ENCODE data around the gene KCNN2. TPM values are rescaled to one million over a fixed set of nuclear protein-coding genes. Genes with fewer than 3 reads are reported as not detected.

The KCNN2 gene
- total RNA-seq, 2 donors from 2014 or later, result 0.69 to 0.84 TPM

DNA sequence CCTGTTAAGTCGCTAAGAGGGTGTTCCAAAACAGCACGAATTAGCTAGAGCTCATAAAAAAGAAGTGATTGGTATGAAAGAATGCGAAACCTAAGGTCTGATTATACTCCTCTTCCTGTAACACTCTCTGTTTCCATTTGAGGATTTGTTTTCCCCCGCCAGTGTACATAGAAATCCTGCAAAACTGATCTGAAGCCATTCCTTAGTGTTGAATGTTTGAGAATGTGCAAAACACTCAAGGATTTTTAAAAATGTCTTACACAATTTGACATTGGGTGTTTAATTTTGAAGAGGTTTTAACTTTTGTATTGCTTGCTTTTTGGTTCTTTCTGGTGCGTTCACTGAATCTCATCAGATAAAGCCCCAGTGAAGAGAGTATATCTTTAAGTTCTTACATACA is 105.3 kb downstream of the KCNN2 start:
- no peak for DNase-seq
- intact Hi-C loops (cut with DNase I), result no loop called here
- Histone ChIP-seq H3K9me3 (no peaks in the 10 kb centered on the region), H3K4me1 (no peaks in the 10 kb centered on the region), H3K36me3 (no peaks in the 10 kb centered on the region), H3K9ac (ENCODE audit: low read depth in 2 of 2, low read length in 2 of 2) (no peak overlapping the region), H3K4me3 (no peak overlapping the region), H3K27me3 (no peaks in the 10 kb centered on the region), H3K27ac (no peak overlapping the region)
- TF ChIP-seq CTCF (IDR thresholded peaks at IDR 0.05), result no peak

- DNase-seq, result no peak
- H3K27ac ChIP-seq, result no peak overlapping the region
- H3K36me3 ChIP-seq, result no peaks in the 10 kb centered on the region
- H3K4me3 ChIP-seq, result no peak overlapping the region
- no peak overlapping the region for H3K9ac ChIP-seq (ENCODE audit: low read depth in 2 of 2, low read length in 2 of 2)
- intact Hi-C loops (cut with DNase I), result no loop called here
- TF ChIP-seq CTCF (IDR thresholded peaks at IDR 0.05), result no peak
- no peaks in the 10 kb centered on the region for H3K9me3 ChIP-seq
- H3K27me3 ChIP-seq, result no peaks in the 10 kb centered on the region
- no peaks in the 10 kb centered on the region for H3K4me1 ChIP-seq
These were observed 105.9 kb downstream of the KCNN2 start for GRCh38 chr5:114467729-114468128.

DNA sequence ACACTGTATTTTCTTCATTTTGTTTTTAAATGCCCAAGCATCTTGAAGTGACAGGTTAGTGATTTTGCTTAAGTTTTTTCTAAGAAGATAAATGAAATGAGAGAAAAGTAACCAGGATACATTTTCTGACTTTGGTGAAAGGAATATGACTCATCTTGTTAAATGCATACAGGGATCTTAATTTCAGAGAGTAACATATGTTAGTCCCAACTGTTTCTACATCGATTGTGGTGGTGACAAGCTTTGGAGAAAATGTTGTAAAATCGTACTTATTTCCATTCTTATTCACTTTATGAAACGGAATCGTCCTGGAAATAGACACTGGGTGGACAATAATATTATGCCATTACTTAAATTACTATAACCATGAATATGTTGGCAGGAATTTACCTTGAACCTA is 107.5 kb downstream of the KCNN2 start:
- TF ChIP-seq CTCF (IDR thresholded peaks at IDR 0.05), result no peak
- H3K36me3 ChIP-seq, result no peaks in the 10 kb centered on the region
- DNase-seq, result no peak
- H3K27me3 ChIP-seq, result no peaks in the 10 kb centered on the region
- intact Hi-C loops (cut with DNase I), result no loop called here
- no peaks in the 10 kb centered on the region for H3K4me1 ChIP-seq
- no peak overlapping the region for H3K27ac ChIP-seq
- H3K9me3 ChIP-seq, result no peaks in the 10 kb centered on the region
- no peak overlapping the region for H3K4me3 ChIP-seq
- no peak overlapping the region for H3K9ac ChIP-seq (ENCODE audit: low read depth in 2 of 2, low read length in 2 of 2)

DNA sequence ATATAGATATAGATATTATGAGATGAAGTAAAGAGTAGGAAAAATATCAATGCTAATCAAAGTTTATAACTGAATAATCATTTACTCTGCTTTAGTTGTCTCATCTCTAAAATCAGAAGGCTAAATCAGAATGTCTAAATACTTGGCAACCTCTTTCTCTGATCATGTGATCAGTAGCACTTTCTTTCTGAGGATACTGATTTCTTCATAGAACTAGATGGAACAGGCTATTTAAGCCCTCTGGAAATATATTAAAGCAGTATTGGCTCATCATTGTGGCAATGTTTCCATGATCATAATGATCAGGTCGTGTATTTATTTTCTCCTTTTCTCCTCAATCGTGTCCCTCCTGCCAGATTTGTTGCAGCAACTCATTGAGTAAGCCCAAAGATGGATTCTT is 109.7 kb downstream of the KCNN2 start:
- H3K27me3 ChIP-seq, result no peaks in the 10 kb centered on the region
- H3K9ac ChIP-seq (ENCODE audit: low read depth in 2 of 2, low read length in 2 of 2), result no peak overlapping the region
- intact Hi-C loops (cut with DNase I), result no loop called here
- no peak overlapping the region for H3K4me3 ChIP-seq
- DNase-seq, result no peak
- H3K4me1 ChIP-seq, result no peaks in the 10 kb centered on the region
- H3K9me3 ChIP-seq, result no peaks in the 10 kb centered on the region
- H3K27ac ChIP-seq, result no peak overlapping the region
- TF ChIP-seq CTCF (IDR thresholded peaks at IDR 0.05), result no peak
- H3K36me3 ChIP-seq, result no peaks in the 10 kb centered on the region

DNA sequence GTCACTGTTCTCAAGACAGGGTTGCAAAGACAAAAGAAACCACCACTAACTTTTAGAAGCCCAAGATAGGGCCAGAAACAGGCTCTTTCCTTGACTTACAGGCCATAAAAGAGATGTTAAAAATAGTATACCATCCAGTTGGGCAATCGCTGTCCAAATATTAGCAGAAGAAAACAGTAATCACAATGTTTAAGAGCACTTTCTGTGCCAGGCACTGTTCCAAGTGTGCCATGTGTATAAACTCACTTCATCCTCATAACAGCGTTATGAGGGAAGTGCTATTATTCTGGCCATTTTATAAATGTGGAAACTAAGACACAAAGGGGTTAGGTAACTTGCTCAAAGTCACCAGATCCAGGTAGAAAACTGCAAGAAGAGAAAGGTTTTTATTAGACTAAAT is 111.7 kb downstream of the KCNN2 start:
- Histone ChIP-seq H3K9me3 (no peaks in the 10 kb centered on the region), H3K27me3 (no peaks in the 10 kb centered on the region), H3K9ac (ENCODE audit: low read depth in 2 of 2, low read length in 2 of 2) (no peak overlapping the region), H3K4me3 (no peak overlapping the region), H3K36me3 (no peaks in the 10 kb centered on the region), H3K4me1 (no peaks in the 10 kb centered on the region), H3K27ac (no peak overlapping the region)
- DNase-seq, result peak; percentile 42
- intact Hi-C loops (cut with DNase I), result no loop called here
- no peak for TF ChIP-seq CTCF (IDR thresholded peaks at IDR 0.05)
